Endodermal cell (in vitro differentiated cells): ENCODE results near the gene ZNF423. TPM values are rescaled to one million over a fixed set of nuclear protein-coding genes. Genes with fewer than 3 reads are reported as not detected.

ENCODE experiments used
- DNase-seq: peaks from one replicate; pipeline ENCODE4 v3.0.0-alpha.2; 2017
- H3K27ac ChIP-seq: 2 replicates; pipeline ENCODE4 v1.5.1; 2013; ENCODE audit warnings: mild to moderate bottlenecking, low read depth, low read length, moderate library complexity
- H3K27me3 ChIP-seq: 2 replicates; pipeline ENCODE4 v1.6.1; 2013; ENCODE audit warnings: mild to moderate bottlenecking, low read length, moderate library complexity; ENCODE audit not compliant: insufficient read depth, control insufficient read depth, poor library complexity, severe bottlenecking
- H3K36me3 ChIP-seq: 2 replicates; pipeline ENCODE4 v1.7.0; 2013; ENCODE audit warnings: mild to moderate bottlenecking, low read length, moderate library complexity; ENCODE audit not compliant: control insufficient read depth, insufficient read depth
- H3K4me1 ChIP-seq: one replicate; pipeline ENCODE4 v1.7.0; 2013; ENCODE audit warnings: low read length; ENCODE audit not compliant: control insufficient read depth, insufficient read depth
- H3K4me3 ChIP-seq: 2 replicates; pipeline ENCODE4 v1.5.1; 2013; ENCODE audit warnings: mild to moderate bottlenecking, low read length, moderate library complexity
- H3K9ac ChIP-seq: 2 replicates; pipeline ENCODE4 v1.6.1; 2013; ENCODE audit warnings: mild to moderate bottlenecking, low read length, moderate library complexity; ENCODE audit not compliant: poor library complexity, severe bottlenecking; ENCODE audit errors: extremely low read depth
- H3K9me3 ChIP-seq: 2 replicates; pipeline ENCODE4 v1.6.1; 2013; ENCODE audit warnings: mild to moderate bottlenecking, low read length, moderate library complexity; ENCODE audit not compliant: control insufficient read depth
- H3K27ac Mint-ChIP-seq: 2 replicates; pipeline ENCODE4 v1.8.0; 2020; ENCODE audit warnings: mixed read lengths
- H3K27me3 Mint-ChIP-seq: 2 replicates; pipeline ENCODE4 v1.8.0; 2021; ENCODE audit warnings: mild to moderate bottlenecking, mixed read lengths; ENCODE audit not compliant: insufficient read depth
- H3K36me3 Mint-ChIP-seq: 2 replicates; pipeline ENCODE4 v1.8.0; 2020; ENCODE audit warnings: low read depth, mixed read lengths
- H3K4me1 Mint-ChIP-seq: 2 replicates; pipeline ENCODE4 v1.8.0; 2020; ENCODE audit warnings: mixed read lengths
- H3K4me3 Mint-ChIP-seq: 2 replicates; pipeline ENCODE4 v1.8.0; 2020; ENCODE audit warnings: mild to moderate bottlenecking, moderate library complexity, mixed read lengths
- H3K9me3 Mint-ChIP-seq: 2 replicates; pipeline ENCODE4 v1.8.0; 2020; ENCODE audit warnings: mild to moderate bottlenecking, mixed read lengths
- WGBS, 2 experiments: methylation state at CpG; one replicate each; pipeline versions ENCODE4 v1.1.5 to v1.1.7; 2013; ENCODE audit warnings: missing lambda C conversion rate in 2 of 2, mixed read lengths in 1 of 2; ENCODE audit not compliant: insufficient coverage in 1 of 2, insufficient read length in 1 of 2; 5-methylcytosine and 5-hydroxymethylcytosine counted together
- total RNA-seq, 2 donors: library from RNA; stranded (reverse); fragmentation: NEBNext Ultra II Directional in 1 of 2; extraction: Animal tissue kit (Norgen Biotek cat#: 25700) in 1 of 2; gene quantifications; 2 replicates in 1 of 2; 3 replicates in 1 of 2; pipeline ENCODE4 v1.2.1, GENCODE V29; 2021
- TF ChIP-seq, protein P1 (sequence below): fragments of 200-600 bp; sonication (generic); conservative IDR thresholded peaks from 2 replicates; pipeline ENCODE4 v1.5.0; 2021; ENCODE audit warnings: antibody characterized with exemption, mild to moderate bottlenecking

Gene ZNF423
- total RNA-seq, 2 donors from 2014 or later, result 30.3 to 41.9 TPM

DNA sequence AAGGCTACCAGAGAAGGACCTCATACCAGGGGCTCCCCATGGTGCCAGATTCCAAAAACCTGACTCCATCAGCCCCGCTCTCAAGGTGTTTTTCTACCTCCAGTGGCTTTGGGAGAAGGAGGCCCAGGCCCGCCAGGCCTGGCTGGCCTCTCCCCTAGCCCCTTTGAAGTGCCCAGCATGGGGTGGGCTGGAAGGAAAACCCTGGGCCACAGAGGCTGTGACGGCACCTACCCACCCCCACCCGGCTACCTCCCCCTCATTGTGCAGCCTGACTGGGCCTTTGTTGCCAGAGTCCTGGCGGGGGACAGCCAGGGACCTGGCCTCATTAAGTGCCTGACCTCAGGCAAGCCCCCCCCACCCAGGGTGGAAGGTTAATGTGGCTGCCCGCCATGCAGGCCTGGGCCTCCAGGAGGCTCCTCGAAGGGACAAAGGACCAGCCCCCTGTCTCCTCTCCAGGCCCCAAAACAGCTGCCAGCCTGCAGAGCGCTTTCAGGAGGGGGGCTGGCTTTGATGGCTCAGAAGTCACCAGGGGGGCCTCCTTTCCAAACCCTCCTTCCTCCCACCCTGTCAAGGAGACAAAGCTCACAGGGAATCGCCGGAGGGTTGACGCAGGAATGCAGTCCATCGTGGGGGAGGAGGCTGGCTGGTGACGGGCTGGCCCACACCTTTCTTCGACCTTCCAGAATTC, 159.4 kb downstream of the ZNF423 start:
- peak overlapping the region; percentile 20 for H3K4me3 Mint-ChIP-seq

GRCh38 chr16:49695782-49696413, 160.0 kb downstream of the ZNF423 start:
- H3K4me1 Mint-ChIP-seq, result peaks cover 51% of the 10 kb centered on the region
- H3K27ac Mint-ChIP-seq, result peak overlapping the region; percentile 99
- H3K9ac ChIP-seq, result no peak overlapping the region

More for the DNA sequence above, 159.4 kb downstream of the ZNF423 start:
- Mint-ChIP-seq H3K27me3 (no peaks in the 10 kb centered on the region), H3K4me1 (peaks cover 58% of the 10 kb centered on the region), H3K9me3 (no peaks in the 10 kb centered on the region), H3K36me3 (no peaks in the 10 kb centered on the region), H3K27ac (peak overlapping the region; percentile 99)
- TF ChIP-seq, protein P1, sequence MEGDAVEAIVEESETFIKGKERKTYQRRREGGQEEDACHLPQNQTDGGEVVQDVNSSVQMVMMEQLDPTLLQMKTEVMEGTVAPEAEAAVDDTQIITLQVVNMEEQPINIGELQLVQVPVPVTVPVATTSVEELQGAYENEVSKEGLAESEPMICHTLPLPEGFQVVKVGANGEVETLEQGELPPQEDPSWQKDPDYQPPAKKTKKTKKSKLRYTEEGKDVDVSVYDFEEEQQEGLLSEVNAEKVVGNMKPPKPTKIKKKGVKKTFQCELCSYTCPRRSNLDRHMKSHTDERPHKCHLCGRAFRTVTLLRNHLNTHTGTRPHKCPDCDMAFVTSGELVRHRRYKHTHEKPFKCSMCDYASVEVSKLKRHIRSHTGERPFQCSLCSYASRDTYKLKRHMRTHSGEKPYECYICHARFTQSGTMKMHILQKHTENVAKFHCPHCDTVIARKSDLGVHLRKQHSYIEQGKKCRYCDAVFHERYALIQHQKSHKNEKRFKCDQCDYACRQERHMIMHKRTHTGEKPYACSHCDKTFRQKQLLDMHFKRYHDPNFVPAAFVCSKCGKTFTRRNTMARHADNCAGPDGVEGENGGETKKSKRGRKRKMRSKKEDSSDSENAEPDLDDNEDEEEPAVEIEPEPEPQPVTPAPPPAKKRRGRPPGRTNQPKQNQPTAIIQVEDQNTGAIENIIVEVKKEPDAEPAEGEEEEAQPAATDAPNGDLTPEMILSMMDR, result peak; percentile 56
- peaks cover 45% of the 10 kb centered on the region for H3K4me1 ChIP-seq
- H3K27me3 ChIP-seq, result no peaks in the 10 kb centered on the region
- peak; percentile 97 for DNase-seq
- H3K4me3 ChIP-seq, result no peak overlapping the region
- no peaks in the 10 kb centered on the region for H3K9me3 ChIP-seq
- 31% methylated on average over 14 of the region's 14 CpGs; no CpG with 5 or more reads in 1 of the 2 experiments for WGBS, 2 experiments
- no peaks in the 10 kb centered on the region for H3K36me3 ChIP-seq
- peak overlapping the region; percentile 28 for H3K9ac ChIP-seq
- peak overlapping the region; percentile 95 for H3K27ac ChIP-seq

DNA sequence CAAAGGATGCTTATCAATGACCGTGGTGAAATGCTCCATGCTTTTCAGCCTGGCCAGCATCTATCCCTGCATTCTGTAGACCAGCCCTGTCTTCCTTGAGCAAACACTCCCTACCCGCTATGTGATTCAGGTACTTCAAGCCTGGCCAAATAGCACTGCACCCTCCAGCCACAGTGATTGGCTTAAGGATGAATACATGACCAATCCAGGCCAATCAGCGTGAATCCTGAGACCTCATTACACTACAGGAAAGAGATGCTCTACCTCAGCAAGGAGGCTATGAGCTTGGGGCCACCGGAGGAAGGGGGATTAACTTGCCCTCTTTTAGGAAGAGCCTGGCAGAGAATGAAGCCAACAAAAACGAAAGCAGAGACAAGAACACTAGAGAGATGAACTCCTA, 162.5 kb downstream of the ZNF423 start:
- no peaks in the 10 kb centered on the region for H3K36me3 ChIP-seq
- TF ChIP-seq, protein P1, result no peak
- Mint-ChIP-seq H3K27me3 (no peaks in the 10 kb centered on the region), H3K4me3 (no peak overlapping the region), H3K4me1 (peaks cover 28% of the 10 kb centered on the region), H3K9me3 (no peaks in the 10 kb centered on the region), H3K27ac (no peak overlapping the region), H3K36me3 (peaks cover 5% of the 10 kb centered on the region)
- H3K9me3 ChIP-seq, result no peaks in the 10 kb centered on the region
- DNase-seq, result peak; percentile 61
- no peak overlapping the region for H3K9ac ChIP-seq
- H3K27me3 ChIP-seq, result no peaks in the 10 kb centered on the region
- no peak overlapping the region for H3K27ac ChIP-seq
- 90 to 93% methylated on average over 5 of the region's 5 CpGs for WGBS, 2 experiments
- no peak overlapping the region for H3K4me3 ChIP-seq
- peaks cover 25% of the 10 kb centered on the region for H3K4me1 ChIP-seq

More at GRCh38 chr16:49695782-49696413, 160.0 kb downstream of the ZNF423 start:
- H3K27me3 ChIP-seq, result no peaks in the 10 kb centered on the region
- peaks cover 43% of the 10 kb centered on the region for H3K4me1 ChIP-seq
- no peaks in the 10 kb centered on the region for H3K27me3 Mint-ChIP-seq
- no peak for DNase-seq
- WGBS, 2 experiments, result 60 to 65% methylated on average over 2 to 4 of the region's 5 CpGs
- H3K4me3 Mint-ChIP-seq, result peak overlapping the region; percentile 20
- H3K27ac ChIP-seq, result peak overlapping the region; percentile 95
- H3K9me3 ChIP-seq, result no peaks in the 10 kb centered on the region
- no peaks in the 10 kb centered on the region for H3K9me3 Mint-ChIP-seq
- TF ChIP-seq, protein P1, result no peak
- H3K36me3 Mint-ChIP-seq, result no peaks in the 10 kb centered on the region
- H3K4me3 ChIP-seq, result no peak overlapping the region
- H3K36me3 ChIP-seq, result no peaks in the 10 kb centered on the region
